Activated naive CD8-positive, alpha-beta T cell treated with anti-CD3 and anti-CD28 coated beads, Interleukin-2, amount 10 ng/mL, durations not matched to agents 7 days and 5 days (primary cell): Measurements from ENCODE around the gene ACAP1. TPM values are rescaled to one million over a fixed set of nuclear protein-coding genes. Genes with fewer than 3 reads are reported as not detected.

ENCODE experiments used
- ATAC-seq: fragments of 150-1000 bp; cut with Tn5 transposase; one replicate; pipeline ENCODE4 v1.10.0; 2021; ENCODE audit warnings: low read depth, moderate library complexity
- POLR2A ChIA-PET: fragments of 350-600 bp; sonication (Branson Sonifier 250); formaldehyde crosslinking; loops from one replicate; lab custom pipeline; 2021; ENCODE audit warnings: antibody characterized with exemption; lab: Charles Lee
- DNase-seq: peaks from one replicate; pipeline ENCODE4 v3.0.0; 2021
- H3K27ac Mint-ChIP-seq: one replicate; pipeline ENCODE4 v1.8.0; 2022; ENCODE audit warnings: mild to moderate bottlenecking, mixed read lengths
- H3K27me3 Mint-ChIP-seq: one replicate; pipeline ENCODE4 v1.8.0; 2022; ENCODE audit warnings: mild to moderate bottlenecking, moderate library complexity, mixed read lengths
- H3K36me3 Mint-ChIP-seq: one replicate; pipeline ENCODE4 v1.8.0; 2021; ENCODE audit warnings: mild to moderate bottlenecking, mixed read lengths
- H3K4me1 Mint-ChIP-seq: one replicate; pipeline ENCODE4 v1.8.0; 2021; ENCODE audit warnings: mixed read lengths
- H3K4me3 Mint-ChIP-seq: one replicate; pipeline ENCODE4 v1.8.0; 2022; ENCODE audit warnings: mild to moderate bottlenecking, moderate library complexity, mixed read lengths
- H3K9me3 Mint-ChIP-seq: one replicate; pipeline ENCODE4 v1.8.0; 2021; ENCODE audit warnings: mixed read lengths
- total RNA-seq, 2 experiments: library from RNA; stranded (reverse); gene quantifications; one replicate each; pipeline ENCODE4 v1.2.3, GENCODE V29; 2021

The ACAP1 gene
- total RNA-seq, 2 experiments from 2014 or later = 710 to 756 TPM

DNA sequence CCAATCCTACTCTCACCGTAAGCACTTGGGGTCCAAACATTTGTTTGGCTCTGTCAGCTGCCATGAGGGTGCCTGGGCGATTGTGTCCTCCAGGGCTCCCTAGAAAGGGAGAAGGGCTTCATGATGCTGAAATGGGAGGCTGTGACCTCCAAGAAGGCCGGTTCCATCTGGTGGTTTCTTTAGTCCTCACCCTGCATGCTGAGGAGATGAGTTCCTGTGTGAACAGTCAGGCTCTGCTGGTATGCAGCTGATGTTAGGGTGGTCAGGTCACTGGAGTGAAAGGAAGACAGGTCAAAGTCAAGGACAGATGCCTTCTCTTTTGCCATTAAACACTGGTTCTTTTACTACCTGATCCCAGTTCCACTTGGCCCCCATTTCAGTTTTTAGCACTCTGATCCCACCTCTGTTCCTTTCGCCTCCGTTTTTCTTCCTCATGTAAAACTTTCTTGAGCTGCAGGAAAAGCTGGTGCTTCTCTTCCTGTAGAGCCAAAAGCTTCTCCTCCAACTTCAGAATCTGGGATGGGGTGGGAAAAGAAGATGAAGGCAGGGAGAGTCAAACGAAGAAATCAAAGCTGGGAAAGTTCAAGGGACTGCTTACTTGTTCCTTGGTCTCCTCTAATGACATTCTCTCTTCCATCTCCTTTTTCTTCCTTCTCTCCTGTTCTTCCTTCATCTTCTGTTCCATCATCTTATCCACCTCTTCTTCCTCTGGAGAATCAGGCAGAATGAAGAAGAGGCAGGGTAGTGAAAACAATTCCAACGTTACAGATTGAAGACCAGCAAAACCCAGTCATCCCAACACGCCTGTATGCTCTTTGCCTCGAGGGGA, 22.2 kb upstream of the ACAP1 start:
- peaks cover 30% of the 10 kb centered on the region for H3K36me3 Mint-ChIP-seq
- H3K27me3 Mint-ChIP-seq = no peaks in the 10 kb centered on the region
- no peaks in the 10 kb centered on the region for H3K9me3 Mint-ChIP-seq
- no peak for DNase-seq
- peaks cover 39% of the 10 kb centered on the region for H3K4me1 Mint-ChIP-seq
- H3K27ac Mint-ChIP-seq = peak overlapping the region; percentile 71
- POLR2A ChIA-PET = interaction anchor here (0.5 to 5.1 kb wide), 15 partner anchors 10 to 279 kb away, joined by 3 to 51 read pairs (median 5); partner anchors contain the start of genes ACAP1, NEURL4, POLR2A and SLC16A13
- H3K4me3 Mint-ChIP-seq = peak overlapping the region; percentile 86
- no peak for ATAC-seq

DNA sequence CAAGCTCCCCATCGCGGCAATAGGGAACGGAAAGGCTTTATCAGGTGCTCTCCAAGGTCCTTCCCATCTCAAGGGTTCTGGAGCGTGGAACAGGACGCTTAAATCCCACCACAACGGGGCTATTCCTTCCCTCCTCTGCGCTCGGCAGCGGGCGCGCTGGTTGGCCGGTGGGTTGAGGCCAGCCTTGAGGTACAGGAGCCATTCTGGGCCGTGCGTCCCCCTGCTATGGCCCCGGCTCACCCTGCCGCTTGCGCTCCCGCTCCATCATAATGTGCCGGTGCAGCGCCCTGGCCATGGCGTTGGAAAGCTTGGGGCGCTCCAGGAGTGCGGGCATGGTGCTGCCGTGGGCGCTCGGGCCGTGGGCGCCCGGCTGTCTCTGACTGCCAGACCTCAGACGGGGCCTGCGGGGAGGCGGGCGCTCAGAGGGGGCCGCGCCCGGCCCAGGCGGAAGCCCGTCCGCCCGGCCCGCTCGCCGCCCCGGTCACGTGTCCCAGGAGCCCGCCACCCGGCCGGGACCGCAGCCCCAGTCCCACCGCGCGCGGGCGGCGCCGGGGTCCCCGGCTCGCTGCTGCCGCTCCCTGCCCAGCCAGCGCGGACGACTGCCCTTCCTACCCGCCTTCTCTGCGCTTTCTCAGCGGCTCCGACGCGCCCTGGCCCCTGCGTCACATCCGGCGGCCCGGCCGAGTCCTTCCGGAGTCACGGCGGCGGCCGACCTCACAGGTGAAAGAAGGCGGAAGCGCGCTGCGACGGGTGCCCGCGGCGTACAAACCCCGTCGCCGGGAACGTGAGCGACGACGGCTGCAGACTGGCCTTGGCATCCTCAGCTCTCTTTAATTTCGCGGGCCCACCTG, 21.4 kb upstream of the ACAP1 start, which contains the start of gene GPS2:
Gene GPS2 (minus strand): TSS at position 642 of the 851 bp plus-strand sequence. CDS start 308 bp downstream, at position 334.
- peaks cover 25% of the 10 kb centered on the region for H3K36me3 Mint-ChIP-seq
- no peaks in the 10 kb centered on the region for H3K9me3 Mint-ChIP-seq
- peak; percentile 86 for ATAC-seq
- POLR2A ChIA-PET = interaction anchor here (0.5 to 5.1 kb wide), 14 partner anchors 10 to 232 kb away, joined by 3 to 51 read pairs (median 6); partner anchors contain the start of genes ACAP1, NEURL4, POLR2A and SLC2A4
- peak; percentile 97 for DNase-seq
- H3K4me1 Mint-ChIP-seq = peaks cover 31% of the 10 kb centered on the region
- peak within 1 kb of the TSS; percentile 93 for H3K4me3 Mint-ChIP-seq
- no peaks in the 10 kb centered on the region for H3K27me3 Mint-ChIP-seq
- peak within 1 kb of the TSS; percentile 95 for H3K27ac Mint-ChIP-seq

DNA sequence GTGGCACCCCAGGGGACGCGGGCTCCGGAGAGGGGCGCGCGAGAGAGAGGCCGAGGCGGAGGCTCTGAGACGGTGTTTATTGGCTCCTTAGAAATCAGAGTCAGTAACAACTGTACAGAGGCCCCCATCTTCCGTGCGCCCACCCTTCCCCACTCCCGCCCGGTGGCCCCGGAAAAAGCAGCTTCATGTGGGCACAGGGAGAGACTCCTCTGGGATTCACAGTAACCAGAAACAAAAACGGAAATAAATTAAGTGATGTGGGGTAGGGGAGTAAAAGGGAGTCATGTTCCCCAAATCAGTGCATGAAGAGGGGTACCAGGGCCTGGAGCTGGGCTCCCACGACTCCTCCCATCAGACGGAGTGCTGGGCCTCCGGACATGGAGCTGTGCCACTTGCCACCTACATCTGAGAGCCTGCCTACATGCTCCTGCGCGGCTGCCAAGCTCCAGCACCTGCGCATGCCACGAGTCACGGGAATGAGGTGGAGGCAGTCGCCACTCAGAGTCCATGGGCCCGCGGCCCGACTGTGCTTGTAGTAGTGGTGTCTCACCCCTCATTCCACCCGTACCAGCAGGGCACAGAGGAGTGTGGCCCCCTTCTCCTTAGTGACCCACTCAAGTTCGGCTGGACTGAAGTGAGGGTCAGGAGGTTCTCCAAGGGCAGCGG, 20.6 kb upstream of the ACAP1 start:
- POLR2A ChIA-PET = interaction anchor here (0.6 to 5.1 kb wide), 8 partner anchors 11 to 232 kb away, joined by 3 to 51 read pairs (median 6); partner anchors contain the start of genes ACAP1, NEURL4 and POLR2A
- ATAC-seq (no peak), DNase-seq (no peak)

GRCh38 chr17:7317161-7317803, 19.0 kb upstream of the ACAP1 start:
- DNase-seq (no peak), ATAC-seq (no peak)
- Mint-ChIP-seq H3K27me3 (no peaks in the 10 kb centered on the region), H3K4me1 (peaks cover 16% of the 10 kb centered on the region), H3K4me3 (peak overlapping the region; percentile 30), H3K9me3 (no peaks in the 10 kb centered on the region), H3K36me3 (peaks cover 14% of the 10 kb centered on the region), H3K27ac (no peak overlapping the region)
- POLR2A ChIA-PET = interaction anchor here (1.1 to 5.1 kb wide), 3 partner anchors 12 to 19 kb away, joined by 3 to 51 read pairs (median 6); partner anchors contain the start of genes ACAP1 and NEURL4

More for the DNA sequence above, 20.6 kb upstream of the ACAP1 start:
- Mint-ChIP-seq H3K4me1 (peaks cover 23% of the 10 kb centered on the region), H3K36me3 (peaks cover 18% of the 10 kb centered on the region), H3K4me3 (peak overlapping the region; percentile 93), H3K9me3 (no peaks in the 10 kb centered on the region), H3K27me3 (no peaks in the 10 kb centered on the region), H3K27ac (peak overlapping the region; percentile 95)

GRCh38 chr17:7318121-7318860, 18.0 kb upstream of the ACAP1 start:
- Mint-ChIP-seq H3K4me1 (peaks cover 10% of the 10 kb centered on the region), H3K27ac (no peak overlapping the region), H3K27me3 (no peaks in the 10 kb centered on the region), H3K36me3 (peaks cover 6% of the 10 kb centered on the region), H3K4me3 (no peak overlapping the region), H3K9me3 (no peaks in the 10 kb centered on the region)
- DNase-seq (no peak), ATAC-seq (no peak)
- POLR2A ChIA-PET = interaction anchor here (1.1 to 1.5 kb wide), 2 partner anchors 11 to 18 kb away, joined by 3 to 6 read pairs; partner anchors contain the start of genes ACAP1 and NEURL4

GRCh38 chr17:7321466-7321865, 14.9 kb upstream of the ACAP1 start:
- H3K4me1 Mint-ChIP-seq = peaks cover 4% of the 10 kb centered on the region
- ATAC-seq = no peak
- H3K4me3 Mint-ChIP-seq = no peak overlapping the region
- no peak for DNase-seq
- peak overlapping the region; percentile 21 for H3K27ac Mint-ChIP-seq
- peaks cover 6% of the 10 kb centered on the region for H3K36me3 Mint-ChIP-seq
- no peaks in the 10 kb centered on the region for H3K9me3 Mint-ChIP-seq
- H3K27me3 Mint-ChIP-seq = no peaks in the 10 kb centered on the region
- POLR2A ChIA-PET = interaction anchor here (0.6 to 2.5 kb wide), 3 partner anchors 8 to 41 kb away, joined by 4 to 10 read pairs (median 6); partner anchors contain the start of genes ACAP1 and NEURL4

GRCh38 chr17:7322520-7323194, 13.7 kb upstream of the ACAP1 start:
- ATAC-seq (no peak), DNase-seq (no peak)
- Mint-ChIP-seq H3K9me3 (no peaks in the 10 kb centered on the region), H3K4me1 (peaks cover 4% of the 10 kb centered on the region), H3K27me3 (no peaks in the 10 kb centered on the region), H3K4me3 (no peak overlapping the region), H3K27ac (no peak overlapping the region), H3K36me3 (peaks cover 4% of the 10 kb centered on the region)
- POLR2A ChIA-PET = interaction anchor here (0.6 to 2.6 kb wide), 4 partner anchors 14 to 28 kb away, joined by 3 to 21 read pairs (median 4); partner anchors contain the start of gene ACAP1

- DNase-seq (peak; percentile 82), ATAC-seq (peak; percentile 55)
- no peak overlapping the region for H3K4me3 Mint-ChIP-seq
- H3K27ac Mint-ChIP-seq = peak overlapping the region; percentile 21
- H3K4me1 Mint-ChIP-seq = peaks cover 13% of the 10 kb centered on the region
- peaks cover 4% of the 10 kb centered on the region for H3K36me3 Mint-ChIP-seq
- POLR2A ChIA-PET = interaction anchor here (1.3 to 2.6 kb wide), 4 partner anchors 13 to 27 kb away, joined by 5 to 21 read pairs (median 10); partner anchors contain the start of gene ACAP1
- H3K9me3 Mint-ChIP-seq = no peaks in the 10 kb centered on the region
- H3K27me3 Mint-ChIP-seq = no peaks in the 10 kb centered on the region
Observed at GRCh38 chr17:7323731-7324437, 12.4 kb upstream of the ACAP1 start.

DNA sequence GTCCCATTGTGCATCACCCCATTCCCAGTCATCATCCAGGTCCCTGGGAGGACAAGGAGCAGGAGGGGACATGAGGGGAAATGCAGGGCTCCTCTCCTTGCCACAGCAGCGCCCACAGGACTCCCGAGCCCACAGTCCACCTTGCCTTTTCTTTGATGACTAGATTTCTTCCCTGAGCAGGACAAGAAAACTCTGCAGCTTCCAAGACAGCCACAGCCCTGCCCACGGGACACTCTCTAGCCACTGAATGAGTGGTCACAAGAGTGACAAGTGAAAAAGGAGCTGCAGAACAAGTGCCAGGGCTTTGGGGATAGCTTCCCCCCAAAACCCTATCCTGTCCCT, 11.9 kb upstream of the ACAP1 start:
- H3K4me1 Mint-ChIP-seq = peaks cover 13% of the 10 kb centered on the region

DNA sequence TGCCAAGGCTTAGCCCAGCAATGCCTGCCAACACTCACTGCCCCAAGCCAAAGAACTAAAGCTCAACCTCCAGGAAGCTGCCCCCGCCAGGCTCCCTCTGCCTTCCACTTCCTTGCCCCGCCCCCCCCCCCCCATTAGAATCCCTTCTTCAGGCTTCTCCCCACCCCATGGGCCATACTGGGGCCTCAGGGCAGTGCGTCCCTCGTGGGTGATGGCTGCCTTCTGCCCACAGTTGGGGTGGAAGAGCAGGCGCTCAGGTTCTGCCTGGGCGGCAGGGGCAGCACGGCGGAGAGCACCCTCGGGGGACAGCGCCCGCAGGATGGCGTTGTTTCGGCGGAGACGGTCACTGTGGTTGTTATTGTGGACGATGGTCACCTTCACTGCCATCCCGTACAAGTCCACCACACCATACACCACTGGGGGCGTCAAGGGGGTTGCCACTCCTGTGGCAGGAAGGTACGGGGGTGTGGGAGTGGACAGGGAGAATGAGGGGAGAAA, 11.2 kb upstream of the ACAP1 start:
- Mint-ChIP-seq H3K27me3 (no peaks in the 10 kb centered on the region), H3K27ac (no peak overlapping the region), H3K36me3 (peaks cover 4% of the 10 kb centered on the region), H3K4me1 (peaks cover 14% of the 10 kb centered on the region), H3K4me3 (no peak overlapping the region), H3K9me3 (no peaks in the 10 kb centered on the region)
- DNase-seq = no peak
- POLR2A ChIA-PET = interaction anchor here (1.3 to 2.6 kb wide), 3 partner anchors 11 to 26 kb away, joined by 7 to 21 read pairs (median 12); partner anchors contain the start of gene ACAP1
- ATAC-seq = no peak

More for the DNA sequence above, 11.9 kb upstream of the ACAP1 start:
- no peak for DNase-seq
- POLR2A ChIA-PET = interaction anchor here (1.3 to 2.6 kb wide), 3 partner anchors 12 to 27 kb away, joined by 7 to 21 read pairs (median 12); partner anchors contain the start of gene ACAP1
- H3K27ac Mint-ChIP-seq = no peak overlapping the region
- no peak overlapping the region for H3K4me3 Mint-ChIP-seq
- no peaks in the 10 kb centered on the region for H3K27me3 Mint-ChIP-seq
- no peaks in the 10 kb centered on the region for H3K9me3 Mint-ChIP-seq
- peaks cover 4% of the 10 kb centered on the region for H3K36me3 Mint-ChIP-seq
- no peak for ATAC-seq
